B cell (primary cell): ENCODE measurements around the gene TF. TPM values are rescaled to one million over a fixed set of nuclear protein-coding genes. Genes with fewer than 3 reads are reported as not detected.

Source experiments
- ATAC-seq: fragments of 200-7000 bp; cut with Tn5 transposase; one replicate; pipeline ENCODE4 v1.10.0; 2021; ENCODE audit warnings: low read depth, mild to moderate bottlenecking, moderate number of reproducible peaks, moderate library complexity
- CTCF ChIA-PET: fragments of 350-600 bp; sonication (Branson Sonifier 250); formaldehyde crosslinking; loops from one replicate; lab custom pipeline; 2021; ENCODE audit warnings: antibody characterized with exemption, inconsistent platforms; lab: Charles Lee
- POLR2A ChIA-PET: fragments of 350-600 bp; sonication (Branson Sonifier 250); formaldehyde crosslinking; loops from one replicate; lab custom pipeline; 2021; ENCODE audit warnings: antibody characterized with exemption; lab: Charles Lee
- DNase-seq: peaks from one replicate; pipeline ENCODE4 v3.0.0; 2013
- H2AFZ ChIP-seq: 2 replicates; pipeline ENCODE4 v1.6.1; 2012; ENCODE audit warnings: mild to moderate bottlenecking, low read depth, low read length; ENCODE audit not compliant: insufficient read depth, poor library complexity, severe bottlenecking
- H3K27ac ChIP-seq, 2 donors: 1 replicate in 1 of 2; 2 replicates in 1 of 2; pipeline ENCODE4 v1.5.1; 2012 to 2013; ENCODE audit warnings: low read length in 2 of 2, mild to moderate bottlenecking in 2 of 2, moderate library complexity in 1 of 2
- H3K27me3 ChIP-seq, 4 experiments: fragments of 200-600 bp in 1 of 4; sonication (generic) in 1 of 4; replicated peaks in 1 of 4; 1 replicate in 2 of 4; 2 replicates in 2 of 4; pipeline versions ENCODE4 v1.6.1 to v1.7.0; 2013 to 2016; ENCODE audit warnings: low read length in 3 of 4, mild to moderate bottlenecking in 2 of 4, mixed read lengths in 1 of 4, moderate library complexity in 1 of 4; ENCODE audit not compliant: insufficient read depth in 4 of 4, control insufficient read depth in 3 of 4; ENCODE audit errors: control extremely low read depth in 1 of 4
- H3K36me3 ChIP-seq, 2 experiments: replicated peaks in 1 of 2; 1 replicate in 1 of 2; 2 replicates in 1 of 2; pipeline versions ENCODE4 v1.6.1 to v1.7.1; 2013; ENCODE audit warnings: low read length in 1 of 2; ENCODE audit not compliant: insufficient read depth in 2 of 2, control insufficient read depth in 1 of 2; ENCODE audit errors: control extremely low read depth in 1 of 2, extremely low read depth in 1 of 2
- H3K4me1 ChIP-seq, 2 donors: fragments of 200-600 bp in 1 of 2; sonication (generic) in 1 of 2; 1 replicate in 1 of 2; 2 replicates in 1 of 2; pipeline versions ENCODE4 v1.5.1 to v1.6.1; 2013 to 2017; ENCODE audit warnings: low read length in 2 of 2; ENCODE audit not compliant: control insufficient read depth in 2 of 2, insufficient read depth in 2 of 2
- H3K4me2 ChIP-seq: replicated peaks from 2 replicates; pipeline ENCODE3; 2012; ENCODE audit warnings: mild to moderate bottlenecking, low read depth, low read length; ENCODE audit not compliant: poor library complexity, severe bottlenecking
- H3K4me3 ChIP-seq, 5 experiments: fragments of 200-600 bp in 1 of 5; sonication (generic) in 1 of 5; 1 replicate in 3 of 5; 2 replicates in 2 of 5; pipeline versions ENCODE4 v1.5.1 to v1.7.0; 2011 to 2016; ENCODE audit warnings: low read length in 4 of 5, mild to moderate bottlenecking in 4 of 5, low read depth in 2 of 5, control low read depth in 1 of 5, moderate library complexity in 1 of 5; ENCODE audit not compliant: insufficient read depth in 1 of 5; ENCODE audit errors: control extremely low read depth in 1 of 5, extremely low read depth in 1 of 5
- H3K79me2 ChIP-seq: fragments of 200-600 bp; sonication (generic); one replicate; pipeline ENCODE4 v1.6.0; 2016; ENCODE audit warnings: low read length; ENCODE audit not compliant: control insufficient read depth, insufficient read depth
- H3K9ac ChIP-seq: fragments of 200-600 bp; sonication (generic); 2 replicates; pipeline ENCODE4 v1.6.1; 2017; ENCODE audit warnings: mild to moderate bottlenecking, low read length, moderate library complexity
- H3K9me3 ChIP-seq, 3 donors: one replicate each; pipeline versions ENCODE4 v1.6.1 to v1.7.1; 2013; ENCODE audit warnings: low read length in 2 of 3; ENCODE audit not compliant: control insufficient read depth in 2 of 3, insufficient read depth in 1 of 3; ENCODE audit errors: control extremely low read depth in 1 of 3
- H4K20me1 ChIP-seq: 2 replicates; pipeline ENCODE4 v1.6.0; 2012; ENCODE audit warnings: mild to moderate bottlenecking, low read length; ENCODE audit not compliant: insufficient read depth, control insufficient read depth, poor library complexity, severe bottlenecking
- H3K27ac Mint-ChIP-seq: one replicate; pipeline ENCODE4 v1.8.0; 2021; ENCODE audit warnings: mixed read lengths
- H3K27me3 Mint-ChIP-seq: one replicate; pipeline ENCODE4 v1.8.0; 2021; ENCODE audit warnings: mixed read lengths
- H3K4me1 Mint-ChIP-seq: one replicate; pipeline ENCODE4 v1.8.0; 2021; ENCODE audit warnings: mixed read lengths
- H3K4me3 Mint-ChIP-seq: one replicate; pipeline ENCODE4 v1.8.0; 2021; ENCODE audit warnings: mixed read lengths
- H3K9me3 Mint-ChIP-seq: one replicate; pipeline ENCODE4 v1.8.0; 2022; ENCODE audit warnings: mixed read lengths; ENCODE audit not compliant: insufficient read depth
- CTCF ChIP-seq: fragments of 200-600 bp; IDR thresholded peaks from one replicate; pipeline ENCODE4 v1.8.0; 2022; ENCODE audit warnings: antibody characterized with exemption, mild to moderate bottlenecking
- EZH2 ChIP-seq: IDR thresholded peaks from 2 replicates; pipeline ENCODE4 v1.6.1; 2012; ENCODE audit warnings: borderline replicate concordance, low read depth, mild to moderate bottlenecking, moderate library complexity, low read length; ENCODE audit not compliant: insufficient read depth, poor library complexity, severe bottlenecking
- WGBS: methylation state at CpG from one replicate; pipeline ENCODE4 v1.1.5; 2013; ENCODE audit warnings: missing lambda C conversion rate; ENCODE audit not compliant: insufficient coverage; 5-methylcytosine and 5-hydroxymethylcytosine counted together
- intact Hi-C: fragments of 100-400 bp; cut with micrococcal nuclease; formaldehyde crosslinking; loops from one replicate; pipeline ENCODE4 v1.10.0; 2022
- polyA plus RNA-seq: library from polyadenylated mRNA; depleted of rRNA; stranded (reverse); fragments of >200 nt; gene quantifications from 2 replicates; pipeline ENCODE4 v1.2.3, GENCODE V29; 2012
- total RNA-seq, 2 donors: library from RNA; stranded (reverse); fragments of 120-200 nt in 1 of 2; gene quantifications; 1 replicate in 1 of 2; 2 replicates in 1 of 2; pipeline versions ENCODE4 v1.2.3 to v1.2.4, GENCODE V29; 2013 to 2022

TF gene
- total and polyA plus RNA-seq, 2 donors (not counting 1 experiment from before 2014, with no cell fraction given): 0.27 to 0.37 TPM

GRCh38 chr3:133742351-133743091 lies 3.7 kb upstream of the TF start:
- H3K9ac ChIP-seq: no peak overlapping the region
- WGBS: 83% methylated on average over 4 of the region's 9 CpGs
- no peak for ATAC-seq
- H3K4me2 ChIP-seq: no peak overlapping the region
- no peak overlapping the region for H2AFZ ChIP-seq
- no peaks in the 10 kb centered on the region for H3K9me3 ChIP-seq
- no peaks in the 10 kb centered on the region for H3K36me3 ChIP-seq
- POLR2A ChIA-PET: no interaction called here
- peaks cover 0 to 22% (median 6%) of the 10 kb centered on the region in 4 experiments for H3K27me3 ChIP-seq
- no peaks in the 10 kb centered on the region for H4K20me1 ChIP-seq
- no peaks in the 10 kb centered on the region for H3K9me3 Mint-ChIP-seq
- intact Hi-C loops: no loop called here
- H3K79me2 ChIP-seq: no peaks in the 10 kb centered on the region
- no peak overlapping the region for H3K4me3 ChIP-seq
- peaks cover 33% of the 10 kb centered on the region for H3K27me3 Mint-ChIP-seq
- H3K27ac ChIP-seq: no peak overlapping the region
- TF ChIP-seq EZH2 (no peak), CTCF (no peak)
- H3K27ac Mint-ChIP-seq: no peak overlapping the region
- no peak overlapping the region for H3K4me3 Mint-ChIP-seq
- H3K4me1 Mint-ChIP-seq: no peaks in the 10 kb centered on the region
- no peak for DNase-seq
- CTCF ChIA-PET: no interaction called here
- H3K4me1 ChIP-seq: no peaks in the 10 kb centered on the region

GRCh38 chr3:133744241-133744640 lies 2.0 kb upstream of the TF start:
- H2AFZ ChIP-seq: no peak overlapping the region
- POLR2A ChIA-PET: no interaction called here
- ATAC-seq (no peak), DNase-seq (no peak)
- no peaks in the 10 kb centered on the region for H3K4me1 ChIP-seq
- intact Hi-C loops: no loop called here
- H3K4me2 ChIP-seq: no peak overlapping the region
- H3K9me3 ChIP-seq: no peaks in the 10 kb centered on the region
- no peak overlapping the region for H3K9ac ChIP-seq
- no peaks in the 10 kb centered on the region for H3K9me3 Mint-ChIP-seq
- no peak overlapping the region for H3K27ac ChIP-seq
- peaks cover 0 to 28% (median 10%) of the 10 kb centered on the region in 4 experiments for H3K27me3 ChIP-seq
- no peak overlapping the region for H3K27ac Mint-ChIP-seq
- 81% methylated on average over 5 of the region's 5 CpGs for WGBS
- H3K4me3 Mint-ChIP-seq: no peak overlapping the region
- TF ChIP-seq EZH2 (no peak), CTCF (no peak)
- H3K4me3 ChIP-seq: no peak overlapping the region
- H3K36me3 ChIP-seq: no peaks in the 10 kb centered on the region
- H3K4me1 Mint-ChIP-seq: no peaks in the 10 kb centered on the region
- H3K27me3 Mint-ChIP-seq: peaks cover 39% of the 10 kb centered on the region
- no peaks in the 10 kb centered on the region for H4K20me1 ChIP-seq
- CTCF ChIA-PET: no interaction called here
- H3K79me2 ChIP-seq: no peaks in the 10 kb centered on the region
